Sigmoid colon (tissue), 3 donors: ENCODE data around the gene HAGH.

Experiments
- POLR2A ChIP-seq, 2 donors: fragments of 450-650 bp; IDR thresholded peaks; one replicate each; pipeline ENCODE4 v1.6.1; 2016; ENCODE audit warnings: antibody characterized with exemption in 2 of 2, mild to moderate bottlenecking in 2 of 2, moderate library complexity in 2 of 2
- TF ChIP-seq, protein P1 (sequence below), 4 experiments: fragments of 450-650 bp in 3 of 4; fragments of 200-600 bp in 1 of 4; IDR thresholded peaks; one replicate each; pipeline ENCODE4 v1.5.1; 2016 to 2019; ENCODE audit warnings: antibody characterized with exemption in 4 of 4, mild to moderate bottlenecking in 3 of 4, moderate library complexity in 2 of 4

- TF ChIP-seq, protein P1, sequence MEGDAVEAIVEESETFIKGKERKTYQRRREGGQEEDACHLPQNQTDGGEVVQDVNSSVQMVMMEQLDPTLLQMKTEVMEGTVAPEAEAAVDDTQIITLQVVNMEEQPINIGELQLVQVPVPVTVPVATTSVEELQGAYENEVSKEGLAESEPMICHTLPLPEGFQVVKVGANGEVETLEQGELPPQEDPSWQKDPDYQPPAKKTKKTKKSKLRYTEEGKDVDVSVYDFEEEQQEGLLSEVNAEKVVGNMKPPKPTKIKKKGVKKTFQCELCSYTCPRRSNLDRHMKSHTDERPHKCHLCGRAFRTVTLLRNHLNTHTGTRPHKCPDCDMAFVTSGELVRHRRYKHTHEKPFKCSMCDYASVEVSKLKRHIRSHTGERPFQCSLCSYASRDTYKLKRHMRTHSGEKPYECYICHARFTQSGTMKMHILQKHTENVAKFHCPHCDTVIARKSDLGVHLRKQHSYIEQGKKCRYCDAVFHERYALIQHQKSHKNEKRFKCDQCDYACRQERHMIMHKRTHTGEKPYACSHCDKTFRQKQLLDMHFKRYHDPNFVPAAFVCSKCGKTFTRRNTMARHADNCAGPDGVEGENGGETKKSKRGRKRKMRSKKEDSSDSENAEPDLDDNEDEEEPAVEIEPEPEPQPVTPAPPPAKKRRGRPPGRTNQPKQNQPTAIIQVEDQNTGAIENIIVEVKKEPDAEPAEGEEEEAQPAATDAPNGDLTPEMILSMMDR (IDR thresholded peaks at IDR 0.05), result no peak
- TF ChIP-seq POLR2A (IDR thresholded peaks at IDR 0.05), result no peak
Observed at GRCh38 chr16:1759511-1759910, 67.1 kb downstream of the HAGH start.
